HG02763 (cell line): Measurements from ENCODE around the gene RAP2A.

Experiments used
- ATAC-seq: cut with Tn5 transposase; IDR thresholded peaks from one replicate; pipeline ENCODE4 v1.9.1; 2021; ENCODE audit warnings: mild to moderate bottlenecking, moderate library complexity; ENCODE audit not compliant: unreplicated experiment

RAP2A gene

DNA sequence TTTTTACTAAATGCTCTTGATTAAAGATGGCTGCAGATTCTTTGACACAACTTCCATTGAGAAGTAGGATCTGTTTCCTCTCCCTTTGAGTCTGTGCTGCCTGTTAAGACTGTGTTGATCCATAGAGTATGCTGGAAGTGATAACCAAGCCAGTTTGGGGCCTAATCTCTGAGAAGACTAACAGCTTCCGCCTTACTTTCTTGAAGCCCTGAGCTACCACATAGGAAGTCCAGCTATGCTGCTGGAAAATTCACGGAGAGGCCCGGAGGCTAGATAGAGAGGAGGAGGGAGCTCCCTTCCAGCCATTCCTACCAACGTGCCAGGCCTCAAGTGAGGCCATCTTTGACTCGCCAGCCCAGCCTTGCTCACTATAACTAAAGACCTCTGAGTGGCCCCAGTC is 12.5 kb downstream of the RAP2A start:
- no peak for ATAC-seq

DNA sequence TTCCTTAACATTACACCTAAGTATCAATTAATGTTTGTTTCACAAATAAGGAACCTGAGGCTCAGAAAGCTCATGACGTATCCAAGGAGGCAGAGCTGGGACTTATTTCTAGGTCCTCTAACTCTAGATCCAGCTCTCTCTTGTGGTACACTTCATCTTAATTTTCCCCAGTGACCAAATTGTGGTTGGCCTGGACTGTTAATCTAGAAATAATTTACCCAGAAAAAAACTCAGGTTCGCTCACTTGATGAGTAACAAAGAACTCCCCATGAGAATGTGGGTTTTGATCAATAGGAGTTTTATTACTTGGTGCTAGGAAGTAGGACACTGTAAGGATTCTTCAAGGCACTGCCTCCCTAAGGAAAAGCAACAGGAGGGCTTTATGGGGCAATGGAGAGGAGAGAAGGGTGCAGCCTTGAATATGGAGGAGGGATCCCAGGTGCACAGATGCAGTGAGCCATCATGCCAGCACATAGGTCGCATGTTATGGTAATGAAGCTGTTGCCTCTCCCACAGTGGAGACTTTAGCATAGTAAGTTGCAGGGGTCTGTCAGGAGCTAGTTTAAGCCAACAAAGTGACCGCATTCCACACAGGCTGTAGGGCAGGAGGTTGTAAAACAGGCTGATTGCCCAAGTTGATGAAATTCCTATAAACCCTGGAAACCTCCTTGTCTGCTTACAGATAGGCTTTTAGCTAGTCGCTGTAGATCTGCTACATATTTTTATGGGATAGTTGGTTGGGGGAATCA is 14.7 kb downstream of the RAP2A start:
- peak; percentile 52 for ATAC-seq

DNA sequence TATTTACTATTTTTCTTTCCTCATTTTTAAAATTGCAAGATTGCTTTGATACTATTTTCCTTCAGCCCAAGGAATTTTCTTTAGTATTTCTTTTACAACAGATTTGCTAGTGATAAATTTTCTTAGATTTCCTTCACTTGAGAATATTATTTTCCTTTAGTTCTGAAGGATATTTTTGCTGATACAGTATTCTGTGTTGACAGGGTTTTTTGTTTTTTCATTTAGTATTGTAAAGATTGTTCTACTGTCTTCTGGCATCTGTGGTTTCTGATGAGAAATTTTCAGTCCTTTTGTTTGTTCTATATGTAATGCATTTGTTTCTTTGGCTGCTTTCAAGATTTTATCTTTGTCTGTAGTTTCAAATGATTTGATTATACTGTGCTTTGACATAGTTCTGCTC is 20.7 kb downstream of the RAP2A start:
- no peak for ATAC-seq

DNA sequence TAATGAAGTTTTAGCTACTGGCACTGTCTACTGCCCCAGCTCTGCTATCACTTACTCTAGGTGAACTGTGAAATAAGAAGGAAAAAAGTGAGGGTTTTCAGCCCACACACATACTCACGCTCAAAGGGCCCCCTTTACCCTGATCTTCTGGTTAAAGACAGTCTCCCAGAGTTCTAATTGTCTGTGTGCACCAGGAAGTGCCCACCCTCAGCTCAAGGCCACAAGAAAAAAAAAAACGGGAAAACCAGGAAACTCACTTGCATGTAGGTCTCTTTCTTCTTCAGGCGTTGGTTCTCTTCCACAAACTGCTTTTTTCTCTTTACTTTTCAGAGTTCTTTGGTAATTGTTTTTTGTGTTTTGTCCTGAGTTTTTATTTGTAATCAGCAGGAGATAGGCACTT is 22.1 kb downstream of the RAP2A start:
- ATAC-seq, result no peak

DNA sequence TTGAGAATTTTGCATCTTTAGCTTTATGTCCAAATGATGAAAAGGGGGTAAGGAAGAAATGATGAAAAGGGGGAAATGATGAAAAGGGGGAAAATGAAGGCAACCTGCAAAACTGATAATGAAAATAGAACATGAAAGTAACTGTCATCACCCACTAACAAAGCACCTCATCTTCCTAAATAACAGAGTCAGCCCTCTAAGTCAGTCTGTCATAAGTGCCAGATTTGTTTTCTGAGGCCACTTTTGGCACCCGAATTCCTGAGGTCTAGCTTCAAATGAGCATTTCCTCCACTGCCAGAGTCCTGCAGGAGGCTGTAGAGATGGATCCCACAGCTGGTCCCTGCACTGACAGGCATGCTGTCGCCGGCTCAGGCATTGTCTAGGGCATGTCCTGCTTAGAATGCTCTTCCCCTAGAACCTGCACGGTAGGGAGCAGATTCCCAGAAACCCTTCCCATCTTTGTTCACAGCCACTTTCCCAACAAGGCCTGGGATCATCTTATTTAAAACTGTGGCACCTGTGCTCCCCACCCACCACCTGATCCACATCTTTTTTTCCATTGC is 25.3 kb downstream of the RAP2A start:
- ATAC-seq, result peak; percentile 24

DNA sequence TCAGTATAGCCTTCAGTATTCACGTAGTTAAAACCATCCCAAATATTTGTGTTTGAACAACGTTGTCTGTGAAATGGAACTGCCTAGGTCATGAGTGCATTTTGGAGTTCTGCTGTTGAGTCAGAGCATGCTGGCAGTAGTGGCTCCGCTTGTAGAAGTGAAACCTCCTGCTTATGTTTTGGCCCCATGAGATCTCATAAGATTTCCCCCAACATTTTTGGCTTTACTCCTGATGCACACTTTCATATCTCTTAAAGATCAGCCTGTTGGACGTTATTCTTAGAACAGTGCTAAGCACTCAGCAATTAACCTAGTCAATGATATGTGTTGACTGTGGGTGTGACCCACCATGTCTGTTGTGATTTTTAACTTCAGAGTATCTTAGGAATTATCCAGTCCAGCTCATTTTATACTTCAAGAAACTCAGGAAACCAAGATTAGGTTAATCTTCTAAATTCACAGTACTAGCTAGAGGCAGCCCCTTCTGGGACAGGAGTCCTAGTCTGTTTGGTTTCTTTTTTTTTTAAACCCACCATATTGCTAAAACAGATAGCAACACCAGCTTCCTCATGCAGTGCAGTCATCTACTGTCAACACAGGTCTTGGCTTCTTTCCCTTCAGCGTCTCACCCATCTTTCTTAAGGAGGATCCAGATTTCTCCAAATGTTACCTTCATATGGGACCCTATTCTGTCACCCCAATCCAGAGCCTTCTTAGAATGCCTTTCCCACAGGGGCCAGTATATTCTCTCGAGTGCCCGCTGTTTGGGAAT is 26.2 kb downstream of the RAP2A start:
- peak; percentile 95 for ATAC-seq

DNA sequence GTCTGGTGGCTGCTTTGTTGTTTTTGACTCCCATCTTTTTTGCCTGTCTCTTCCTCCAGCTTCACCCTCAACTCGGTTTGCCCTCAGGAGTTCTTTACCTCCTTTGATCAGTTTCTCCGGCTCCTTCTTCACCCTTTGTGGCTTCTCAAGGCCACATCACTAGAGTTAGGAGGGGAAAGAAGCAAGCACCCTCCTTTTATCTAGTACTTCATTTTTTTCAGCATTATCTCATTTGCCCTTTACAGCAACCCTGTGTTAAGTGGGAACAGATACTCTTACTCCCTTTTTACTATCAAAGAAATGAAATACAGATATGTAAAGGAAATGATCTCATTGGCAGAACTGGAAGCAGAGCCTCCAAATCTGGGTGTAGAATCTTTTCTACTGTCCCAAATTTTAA is 26.9 kb downstream of the RAP2A start:
- ATAC-seq, result no peak

DNA sequence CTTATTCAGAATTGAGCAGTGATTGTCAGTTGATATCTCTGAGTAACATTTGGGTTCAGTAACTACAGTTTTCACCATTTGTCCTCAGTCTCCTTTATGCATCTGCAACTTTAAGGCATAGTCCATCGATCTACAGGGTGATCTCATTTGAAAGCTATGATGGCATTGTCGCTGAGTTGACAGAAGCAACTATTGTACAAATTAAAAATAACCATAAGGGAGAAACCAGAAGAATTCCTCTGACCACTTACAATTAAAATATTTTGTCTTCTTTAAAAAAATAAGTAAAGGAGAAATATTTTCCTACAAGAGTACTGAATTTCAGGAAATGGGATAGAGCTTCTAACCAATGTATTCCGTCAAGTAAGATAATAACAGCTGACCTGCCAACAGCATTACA is 30.6 kb downstream of the RAP2A start:
- no peak for ATAC-seq

DNA sequence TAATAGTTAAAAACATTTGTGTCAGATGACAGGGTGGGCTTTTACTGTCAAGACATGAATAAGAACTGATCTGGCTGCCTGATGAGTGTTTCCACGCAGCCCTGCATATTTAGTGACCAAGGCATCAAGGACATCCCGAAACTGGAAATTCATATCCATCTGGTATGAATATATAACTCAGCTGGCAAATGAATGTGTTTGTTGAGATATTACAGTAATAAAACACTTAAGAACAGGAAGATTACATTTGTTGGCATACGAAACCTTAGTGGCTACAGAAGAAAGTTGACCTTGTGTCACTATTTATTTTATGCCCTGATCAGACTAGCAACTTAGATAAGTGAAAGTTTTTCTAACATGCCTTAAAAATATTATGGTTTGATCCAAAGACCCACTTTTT is 32.8 kb downstream of the RAP2A start:
- ATAC-seq, result no peak

DNA sequence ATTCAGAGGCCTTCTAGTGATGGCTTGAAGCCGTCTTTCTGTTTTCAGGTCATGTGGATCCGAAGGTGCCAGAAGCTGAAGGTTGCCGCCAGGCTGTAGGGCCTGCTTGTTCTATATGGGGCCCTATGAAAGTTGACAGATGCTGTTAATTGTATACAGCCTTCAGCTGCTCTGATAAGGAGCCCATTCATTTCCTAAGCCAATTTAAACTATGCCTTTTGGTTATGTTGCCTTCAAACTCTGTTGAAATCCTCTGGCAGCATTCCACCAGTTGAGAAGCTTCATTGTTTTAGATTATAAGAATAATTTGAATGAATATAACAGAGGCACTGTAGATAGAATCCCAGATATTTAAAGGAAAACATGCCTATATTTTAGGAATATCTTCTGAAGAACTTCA is 34.4 kb downstream of the RAP2A start:
- ATAC-seq, result no peak

DNA sequence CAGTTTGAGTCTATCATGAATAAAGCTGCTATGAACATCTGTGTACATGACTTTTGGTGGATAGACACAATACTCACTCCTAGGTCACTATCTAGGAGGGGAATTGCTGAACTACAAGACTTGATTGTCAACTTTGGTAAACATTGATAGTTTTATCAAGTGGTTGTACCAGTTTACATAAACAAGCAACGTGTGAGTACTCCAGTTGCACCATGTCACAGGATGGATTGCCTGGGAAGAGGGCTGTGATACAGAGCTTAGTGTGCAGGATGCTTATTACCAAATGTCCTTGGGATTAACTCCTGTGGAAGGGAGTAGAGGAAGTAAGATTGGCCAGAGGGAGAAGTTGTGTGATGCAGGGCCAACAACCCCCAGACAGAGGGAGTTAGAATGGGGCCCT is 37.7 kb downstream of the RAP2A start:
- ATAC-seq, result no peak

DNA sequence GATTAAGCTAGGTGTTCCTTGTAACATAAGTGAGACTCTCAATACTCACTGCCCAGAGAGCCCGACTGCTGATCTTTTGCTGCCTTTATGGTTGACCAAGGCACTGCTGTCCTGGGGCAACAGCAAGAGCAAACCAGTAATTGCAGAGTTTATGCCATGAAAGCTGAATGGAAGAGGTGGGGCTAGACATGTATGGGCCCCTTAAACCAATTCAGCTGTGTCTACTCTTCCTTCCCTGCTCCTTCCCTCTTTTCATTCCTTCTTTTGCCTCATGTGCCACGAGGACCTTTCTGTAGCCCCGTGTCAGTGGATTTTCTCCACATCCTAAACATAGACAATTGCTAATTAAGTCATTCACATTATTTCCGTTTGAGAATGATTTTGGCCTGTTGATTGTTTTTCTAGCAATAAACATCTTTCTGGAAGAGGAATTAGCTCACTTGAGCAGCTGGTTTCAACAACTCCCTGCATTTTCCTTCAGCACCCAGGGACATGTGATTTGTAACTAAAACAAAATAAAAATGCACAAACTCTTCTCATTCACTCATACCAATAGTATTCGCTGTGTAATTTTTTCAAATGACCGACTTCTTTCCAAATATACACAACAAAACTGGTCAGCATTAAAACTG is 40.5 kb downstream of the RAP2A start:
- ATAC-seq, result no peak

DNA sequence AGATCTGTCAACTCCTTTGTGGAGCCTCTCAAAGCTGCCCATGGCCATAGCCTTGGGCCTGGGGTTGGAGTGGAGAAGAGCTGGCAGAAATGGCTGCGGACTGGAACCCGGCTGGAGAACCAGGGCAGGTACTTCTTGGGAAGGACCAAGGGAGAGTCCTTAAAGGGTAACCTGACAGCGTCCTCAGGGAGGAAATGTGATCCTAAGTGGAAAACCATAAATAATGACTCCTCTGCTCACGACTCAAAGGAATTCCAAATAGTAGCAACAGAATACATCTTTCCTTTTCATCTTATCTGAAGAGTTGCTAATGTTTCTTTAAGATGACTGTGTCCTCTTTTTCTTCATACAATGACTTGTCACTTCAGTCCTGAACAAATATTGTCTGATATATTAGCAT is 41.0 kb downstream of the RAP2A start:
- ATAC-seq, result no peak

DNA sequence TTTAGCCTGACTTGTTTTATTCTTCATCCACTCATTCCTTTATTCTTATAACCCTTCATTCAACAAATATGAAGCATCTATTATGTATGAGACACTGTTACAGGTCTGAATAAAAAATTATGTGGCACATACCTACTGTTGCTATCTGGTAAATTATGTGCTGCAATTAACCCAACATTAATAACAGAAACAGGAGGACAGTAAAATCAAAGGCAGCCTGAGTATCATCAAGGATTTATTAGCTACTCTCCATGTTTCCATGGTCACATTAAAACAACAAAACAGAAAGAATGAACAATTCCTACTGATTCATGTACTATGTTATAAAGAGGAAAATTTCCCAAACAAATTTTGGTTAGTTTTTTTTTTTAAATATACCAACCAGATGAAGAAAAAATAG is 43.9 kb downstream of the RAP2A start:
- ATAC-seq, result no peak

DNA sequence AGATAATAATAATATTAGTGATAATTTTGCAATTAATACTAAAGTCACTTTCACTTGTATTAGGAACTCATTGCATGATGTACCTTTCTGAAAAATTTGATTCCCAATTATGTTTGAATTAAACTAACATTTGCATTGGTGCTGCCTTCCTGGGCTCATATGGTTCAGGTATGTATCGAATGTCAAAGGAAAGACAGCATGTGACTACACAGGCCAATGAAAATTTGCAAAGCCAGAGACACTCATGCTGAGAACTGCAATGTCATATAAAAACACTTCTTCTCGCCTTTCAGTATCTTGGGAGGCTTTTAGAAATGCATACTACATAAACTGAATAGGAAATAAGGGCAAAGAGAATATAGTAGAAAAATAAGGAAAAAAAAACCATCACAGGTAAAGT is 44.3 kb downstream of the RAP2A start:
- no peak for ATAC-seq

DNA sequence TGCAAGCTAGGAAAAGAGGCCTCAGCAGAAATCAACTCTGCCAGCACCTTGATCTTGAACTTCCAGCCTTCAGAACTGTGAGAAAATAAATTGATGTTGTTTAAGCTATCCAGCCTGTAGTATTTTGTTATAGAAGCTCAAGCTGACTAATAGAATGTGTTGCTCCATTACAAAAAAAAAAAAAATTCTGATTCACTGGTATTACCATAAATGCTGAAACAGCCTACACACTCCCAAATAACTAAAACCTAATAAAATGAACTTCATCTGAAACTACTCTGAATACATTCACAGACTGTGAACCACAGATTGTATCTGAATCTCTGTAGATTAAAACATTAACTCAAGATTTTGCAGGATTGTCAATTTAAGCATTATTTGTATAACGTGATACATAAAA is 49.5 kb downstream of the RAP2A start:
- no peak for ATAC-seq

DNA sequence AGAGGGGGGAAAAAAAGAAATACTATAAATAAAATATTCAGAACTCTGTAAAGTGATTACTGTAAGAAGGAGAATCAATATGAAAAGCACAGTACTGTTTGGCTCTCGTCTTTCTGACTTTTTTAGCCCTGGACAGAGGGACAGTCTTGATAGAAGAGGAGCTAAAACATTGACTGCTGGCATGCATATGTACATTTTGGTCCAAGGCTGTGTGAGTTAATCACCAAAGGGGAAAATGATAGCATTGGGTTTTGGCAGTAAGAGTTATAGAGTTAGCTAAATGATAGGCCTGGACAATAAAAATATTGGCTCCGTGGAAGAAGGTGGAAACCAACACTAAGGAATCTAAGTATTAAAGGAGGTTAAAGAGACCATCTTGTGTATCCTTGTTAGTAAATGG is 50.3 kb downstream of the RAP2A start:
- ATAC-seq, result no peak

DNA sequence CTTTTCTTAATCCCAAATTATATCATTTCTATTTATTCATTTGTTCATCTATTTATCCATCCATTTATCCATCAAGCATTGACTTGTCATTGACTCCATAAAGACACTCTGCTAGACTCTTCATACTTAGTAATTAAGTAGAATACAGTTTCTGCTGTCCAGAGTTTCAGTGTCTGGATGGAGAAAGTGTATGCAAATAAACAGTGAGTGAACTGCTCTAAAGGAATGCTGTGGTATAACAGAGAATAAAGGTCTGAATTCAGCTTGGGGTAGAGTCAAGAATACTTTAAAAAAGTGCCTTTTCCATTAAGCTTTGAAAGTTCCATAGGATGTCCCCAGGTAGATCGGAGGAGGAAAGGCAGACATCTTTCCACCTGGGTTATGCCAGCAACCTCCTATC is 51.4 kb downstream of the RAP2A start:
- no peak for ATAC-seq

DNA sequence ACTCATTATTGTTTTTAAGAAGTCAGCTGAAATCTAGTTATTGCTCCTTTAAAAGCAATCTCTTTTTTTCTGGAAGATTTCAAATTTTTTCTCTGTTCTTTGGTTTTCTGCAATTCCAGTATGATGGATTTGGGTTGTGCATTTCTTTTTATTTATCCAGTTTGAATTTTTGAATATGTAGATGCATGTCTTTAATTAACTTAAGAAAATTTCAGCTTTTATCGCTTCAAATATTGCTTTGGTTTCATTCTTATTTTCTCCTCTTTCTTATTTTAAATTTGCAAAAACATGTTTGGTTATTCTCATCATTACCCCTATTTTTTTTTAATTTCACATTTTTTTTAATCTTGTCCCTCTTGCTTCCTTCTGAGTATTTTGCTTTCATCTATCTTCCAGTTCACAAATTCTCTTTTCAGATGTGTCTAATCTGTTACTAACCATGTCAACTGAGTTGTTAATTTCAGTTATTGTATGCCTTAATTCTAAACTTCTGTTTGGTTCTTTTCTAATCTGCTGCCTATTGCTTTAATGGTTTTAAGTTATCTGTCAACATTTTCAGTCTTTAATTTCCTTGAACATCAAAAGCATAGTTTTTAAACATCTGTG is 56.8 kb downstream of the RAP2A start:
- ATAC-seq, result no peak

DNA sequence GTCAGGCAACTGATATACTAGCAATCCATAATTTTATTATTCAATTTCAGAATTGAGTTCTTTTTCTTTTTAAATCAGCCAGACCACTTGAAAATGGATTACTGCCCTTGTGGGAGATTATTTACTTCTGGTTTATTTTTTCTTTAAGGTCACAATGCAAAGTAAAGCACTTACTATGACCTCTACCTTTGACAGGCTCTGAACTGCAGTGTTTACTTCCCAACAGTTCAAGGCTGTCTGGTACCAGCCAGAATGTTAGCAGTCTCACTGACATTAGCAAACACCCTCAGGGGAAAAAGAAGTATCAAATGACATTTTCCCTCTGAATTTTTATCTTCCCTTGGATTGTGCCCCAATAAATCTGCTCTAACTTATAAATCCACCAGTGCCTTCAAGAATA is 57.5 kb downstream of the RAP2A start:
- no peak for ATAC-seq

DNA sequence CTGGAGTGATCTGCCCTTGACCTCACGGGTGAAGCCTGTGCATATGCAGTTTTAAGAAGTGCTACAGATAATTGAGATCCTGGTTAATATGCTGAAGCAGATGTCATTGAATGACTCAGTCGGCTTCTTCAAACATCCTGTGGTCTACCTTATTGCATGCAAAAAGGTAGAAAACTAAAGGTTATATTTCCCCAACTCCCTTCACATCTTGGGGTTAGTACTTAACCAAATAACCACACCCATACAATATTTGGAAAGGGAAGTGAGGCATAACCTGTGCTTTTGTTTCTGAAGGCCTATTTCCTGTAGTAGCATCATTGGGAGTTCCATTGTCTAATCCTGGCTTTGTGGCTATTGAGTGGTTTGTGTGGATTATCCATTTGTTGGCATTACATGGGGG is 58.3 kb downstream of the RAP2A start:
- no peak for ATAC-seq
